ENCODE data around the gene ZNF385C.

- TF ChIP-seq CTCF (IDR thresholded peaks at IDR 0.05), result no peak
- no peak for TF ChIP-seq POLR2A (IDR thresholded peaks at IDR 0.05)
Measured at GRCh38 chr17:42075789-42076188, 22.5 kb downstream of the ZNF385C start.
